GM12878 (cell line): ENCODE data around the gene THOC6. TPM values are rescaled to one million over a fixed set of nuclear protein-coding genes. Genes with fewer than 3 reads are reported as not detected.

ENCODE experiments used
- ATAC-seq: fragments of 200-7000 bp; cut with Tn5 transposase; 3 replicates; pipeline ENCODE4 v1.9.1; 2020; ENCODE audit warnings: mild to moderate bottlenecking, moderate library complexity
- BruUV-seq: library from RNA; stranded (reverse); fragments of 400-500 nt; replicated peaks from 2 replicates; lab custom pipeline; 2021; lab: Mats Ljungman, UMichigan
- CTCF ChIA-PET: fragments of 300-600 bp; sonication (Branson Sonifier 250); formaldehyde crosslinking; extraction: SDS; loops from one replicate; lab custom pipeline; 2021; ENCODE audit warnings: inconsistent platforms; lab: Yijun Ruan, JAX
- POLR2A ChIA-PET: fragments of 350-600 bp; formaldehyde crosslinking; extraction: SDS; loops from one replicate; lab custom pipeline; 2021; ENCODE audit warnings: inconsistent platforms; lab: Charles Lee
- RAD21 ChIA-PET: fragments of 300-600 bp; sonication (Branson Sonifier 250); formaldehyde crosslinking; loops from one replicate; lab custom pipeline; 2023; ENCODE audit warnings: antibody characterized with exemption; ENCODE audit not compliant: unreplicated experiment; lab: Charles Lee
- SMC1A ChIA-PET: fragments of 300-600 bp; sonication (Branson Sonifier 250); formaldehyde crosslinking; loops from one replicate; lab custom pipeline; 2023; ENCODE audit not compliant: unreplicated experiment, uncharacterized antibody; lab: Charles Lee
- DNase-seq: peaks from one replicate; pipeline ENCODE4 v3.0.0-alpha.2; 2011; ENCODE audit warnings: low read depth, low spot score
- FAIRE-seq: peaks from 3 replicates; lab custom pipeline; 2011; peaks lifted over from hg19 to GRCh38; lab: Jason Lieb, UNC
- H2AFZ ChIP-seq: 2 replicates; pipeline ENCODE4 v1.6.0; 2011; ENCODE audit warnings: low read depth, low read length, control low read depth; ENCODE audit not compliant: control insufficient read depth
- H3K27ac ChIP-seq: 2 replicates; pipeline ENCODE4 v1.5.1; 2011; ENCODE audit warnings: control low read depth; ENCODE audit not compliant: control insufficient read depth, insufficient read depth
- H3K27me3 ChIP-seq, 2 experiments: replicated peaks in 1 of 2; 2 replicates each; pipeline versions ENCODE4 v1.6.0 to v1.6.1; 2011; ENCODE audit warnings: low read length in 1 of 2; ENCODE audit not compliant: control insufficient read depth in 2 of 2, insufficient read depth in 2 of 2
- H3K36me3 ChIP-seq, 2 experiments: 2 replicates each; pipeline ENCODE4 v1.5.1; 2011; ENCODE audit warnings: low read length in 1 of 2; ENCODE audit not compliant: control insufficient read depth in 2 of 2, insufficient read depth in 2 of 2
- H3K4me1 ChIP-seq: 2 replicates; pipeline ENCODE4 v1.6.1; 2011; ENCODE audit warnings: mild to moderate bottlenecking, low read length, moderate library complexity, mixed read lengths; ENCODE audit not compliant: control insufficient read depth, insufficient read depth
- H3K4me2 ChIP-seq: 2 replicates; pipeline ENCODE4 v1.6.0; 2011; ENCODE audit warnings: control low read depth; ENCODE audit not compliant: control insufficient read depth, insufficient read depth
- H3K4me3 ChIP-seq: fragments of 200-600 bp; sonication (generic); 2 replicates; pipeline ENCODE4 v1.5.1; 2016
- H3K79me2 ChIP-seq: 2 replicates; pipeline ENCODE4 v1.6.0; 2011; ENCODE audit warnings: low read length; ENCODE audit not compliant: control insufficient read depth, insufficient read depth
- H3K9ac ChIP-seq: 2 replicates; pipeline ENCODE4 v1.8.0; 2011; ENCODE audit warnings: low read length, control low read depth, mixed read lengths; ENCODE audit not compliant: control insufficient read depth, insufficient read depth
- H3K9me3 ChIP-seq: replicated peaks from 3 replicates; pipeline ENCODE4 v1.5.1; 2011; ENCODE audit warnings: mild to moderate bottlenecking, low read length; ENCODE audit not compliant: control insufficient read depth, insufficient read depth
- H4K20me1 ChIP-seq: 2 replicates; pipeline ENCODE4 v1.6.0; 2011; ENCODE audit not compliant: control insufficient read depth, insufficient read depth
- CBX5 ChIP-seq: sonication (generic); IDR thresholded peaks from 2 replicates; pipeline ENCODE4 v1.6.1; 2016; ENCODE audit warnings: low read depth, moderate library complexity, mild to moderate bottlenecking, inconsistent platforms
- FOS ChIP-seq: IDR thresholded peaks from 3 replicates; pipeline ENCODE4 v1.6.1; 2011; ENCODE audit warnings: borderline replicate concordance; ENCODE audit not compliant: insufficient read length; ENCODE audit errors: extremely low read depth
- GABPA ChIP-seq: IDR thresholded peaks from 2 replicates; pipeline ENCODE4 v1.6.1; 2014; ENCODE audit warnings: antibody characterized with exemption, low read depth, mild to moderate bottlenecking, inconsistent platforms
- JUNB ChIP-seq: IDR thresholded peaks from 2 replicates; pipeline ENCODE4 v1.6.1; 2016; ENCODE audit warnings: antibody characterized with exemption, mild to moderate bottlenecking
- JUND ChIP-seq: IDR thresholded peaks from 2 replicates; pipeline ENCODE4 v1.6.1; 2012; ENCODE audit warnings: low read depth, mild to moderate bottlenecking, low read length, improper control_type of control experiment, moderate library complexity
- MEF2A ChIP-seq: IDR thresholded peaks from 2 replicates; pipeline ENCODE4 v1.6.1; 2011; ENCODE audit warnings: low read depth, mild to moderate bottlenecking, low read length, moderate library complexity; ENCODE audit not compliant: insufficient read depth
- MEF2B ChIP-seq: fragments of 450-650 bp; IDR thresholded peaks from 2 replicates; pipeline ENCODE4 v1.6.1; 2018; ENCODE audit warnings: mild to moderate bottlenecking, moderate library complexity; ENCODE audit not compliant: partially characterized antibody, poor library complexity, severe bottlenecking
- RAD21 ChIP-seq: IDR thresholded peaks from 2 replicates; pipeline ENCODE4 v1.6.1; 2011; ENCODE audit warnings: mild to moderate bottlenecking, low read depth, low read length, moderate library complexity; ENCODE audit not compliant: insufficient read depth
- SREBF2 ChIP-seq: IDR thresholded peaks from 2 replicates; pipeline ENCODE4 v1.6.1; 2012; ENCODE audit warnings: mild to moderate bottlenecking, low read length
- TCF7 ChIP-seq: IDR thresholded peaks from 2 replicates; pipeline ENCODE4 v1.6.1; 2014; ENCODE audit warnings: antibody characterized with exemption, borderline replicate concordance
- ZNF622 ChIP-seq: fragments of 450-650 bp; IDR thresholded peaks from 2 replicates; pipeline ENCODE4 v1.6.1; 2017; ENCODE audit warnings: mild to moderate bottlenecking, inconsistent platforms
- ZSCAN29 ChIP-seq: fragments of 450-650 bp; IDR thresholded peaks from 2 replicates; pipeline ENCODE4 v1.6.1; 2017; ENCODE audit warnings: mild to moderate bottlenecking, moderate library complexity
- WGBS: methylation state at CpG from one replicate; pipeline ENCODE4 v1.1.6; 2016; ENCODE audit warnings: low lambda C conversion rate; ENCODE audit not compliant: insufficient replicate concordance, insufficient coverage; ENCODE audit errors: missing lambda C conversion rate; 5-methylcytosine and 5-hydroxymethylcytosine counted together
- in situ Hi-C: fragments of 300-500 bp; cut with MboI; formaldehyde crosslinking; loops from 9 replicates; pipeline ENCODE4 v1.14.3; 2018; ENCODE audit warnings: mixed read lengths
- intact Hi-C: fragments of 100-400 bp; cut with micrococcal nuclease; formaldehyde crosslinking; loops from one replicate; pipeline ENCODE4 v1.14.2; 2022; ENCODE audit not compliant: unreplicated experiment
- polyA plus RNA-seq, 11 experiments: library from polyadenylated mRNA; depleted of rRNA in 4 of 11; unstranded in 6 of 11; stranded (reverse) in 5 of 11; fragments of >200 nt; fragmentation: Nextera tagmentation in 4 of 11; fragmentation: Illumina TruSeq in 1 of 11; extraction: Ambion mirVana in 4 of 11; extraction: Trizol in 1 of 11; gene quantifications; 1 replicate in 1 of 11; 2 replicates in 10 of 11; pipeline versions ENCODE4 v1.2.1 to v1.2.3, GENCODE V29; 2011 to 2016; ENCODE audit warnings: inconsistent platforms in 2 of 11, missing spikeins in 2 of 11, low read depth in 1 of 11
- total RNA-seq, 4 experiments: library from RNA; depleted of rRNA in 3 of 4; stranded (reverse); fragments of >200 nt in 3 of 4; fragmentation: Illumina TruSeq in 1 of 4; extraction: Trizol in 1 of 4; gene quantifications; 2 replicates each; pipeline versions ENCODE4 v1.2.1 to v1.2.3, GENCODE V29; 2013 to 2021
- TF ChIP-seq, protein P1 (sequence below): IDR thresholded peaks from 2 replicates; pipeline ENCODE4 v1.6.1; 2011; ENCODE audit warnings: low read depth, low read length, improper control_type of control experiment, borderline replicate concordance

THOC6 gene
- total and polyA plus RNA-seq, 10 of the 15 experiments (the other 5 are each of a cell fraction or from before 2014, with no cell fraction given): 1.0 to 54.4 (median 27.9) TPM

DNA sequence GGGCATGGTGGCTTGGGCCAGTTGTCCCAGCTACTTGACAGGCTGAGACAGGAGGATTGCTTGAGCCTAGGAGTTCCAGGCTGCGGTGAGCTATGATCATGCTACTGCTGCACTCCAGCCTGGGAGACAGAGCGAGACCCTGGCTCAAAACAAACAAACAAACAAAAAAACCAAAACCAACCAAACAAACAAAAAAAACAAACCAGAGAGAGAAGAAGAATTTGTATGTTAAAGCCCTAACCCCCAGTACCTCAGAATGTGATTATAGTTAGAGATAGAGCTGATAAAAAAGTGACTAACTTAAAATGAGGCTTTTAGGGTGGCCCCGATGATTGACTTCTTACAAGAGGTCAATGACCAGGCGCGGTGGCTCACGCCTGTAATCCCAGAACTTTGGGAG, 20.9 kb downstream of the THOC6 start:
- ATAC-seq (no peak), FAIRE-seq (no peak), DNase-seq (no peak)
- Histone ChIP-seq H3K27ac (no peak overlapping the region), H3K4me3 (no peak overlapping the region), H3K4me1 (peaks cover 2% of the 10 kb centered on the region; the same call in 1 of the 2 replicates), H2AFZ (no peak overlapping the region), H3K9me3 (no peaks in the 10 kb centered on the region), H3K4me2 (no peak overlapping the region; the same call in 1 of the 2 replicates), H3K79me2 (no peaks in the 10 kb centered on the region), H3K27me3 (peaks cover 0 to 1% of the 10 kb centered on the region in 2 experiments; a peak in 3 of 4 replicates), H3K36me3 (no peaks in the 10 kb centered on the region), H4K20me1 (no peaks in the 10 kb centered on the region), H3K9ac (no peak overlapping the region)
- BruUV-seq: no TSS peak
- RAD21 ChIA-PET: no interaction called here
- WGBS: 86% methylated on average over 6 of the region's 6 CpGs
- POLR2A ChIA-PET: interaction anchor here (0.8 kb wide), 1 partner anchor 85 kb away, joined by 3 read pairs; no protein-coding TSS in a partner anchor
- TF ChIP-seq ZNF622 (no peak), MEF2A (no peak), MEF2B (no peak), ZSCAN29 (no peak), CBX5 (no peak), SREBF2 (no peak), JUNB (no peak), FOS (no peak), JUND (no peak), TCF7 (no peak), GABPA (no peak), RAD21 (no peak)
- TF ChIP-seq, protein P1, sequence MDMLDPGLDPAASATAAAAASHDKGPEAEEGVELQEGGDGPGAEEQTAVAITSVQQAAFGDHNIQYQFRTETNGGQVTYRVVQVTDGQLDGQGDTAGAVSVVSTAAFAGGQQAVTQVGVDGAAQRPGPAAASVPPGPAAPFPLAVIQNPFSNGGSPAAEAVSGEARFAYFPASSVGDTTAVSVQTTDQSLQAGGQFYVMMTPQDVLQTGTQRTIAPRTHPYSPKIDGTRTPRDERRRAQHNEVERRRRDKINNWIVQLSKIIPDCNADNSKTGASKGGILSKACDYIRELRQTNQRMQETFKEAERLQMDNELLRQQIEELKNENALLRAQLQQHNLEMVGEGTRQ: no peak
- SMC1A ChIA-PET: no interaction called here
- intact Hi-C loops: no loop called here
- CTCF ChIA-PET: interaction anchor here (0.6 to 9.0 kb wide), 4 partner anchors 14 to 821 kb away, joined by 3 to 76 read pairs (median 3); no protein-coding TSS in a partner anchor
- in situ Hi-C loops: no loop called here
